GM23248 (cell line): ENCODE data around the gene MAST3. TPM values are rescaled to one million over a fixed set of nuclear protein-coding genes. Genes with fewer than 3 reads are reported as not detected.

ENCODE experiments used
- DNase-seq: peaks from one replicate; pipeline ENCODE4 v3.0.0-alpha.2; 2015
- H2AFZ ChIP-seq: fragments of 200-600 bp; sonication (generic); 2 replicates; pipeline ENCODE4 v1.6.1; 2016; ENCODE audit warnings: antibody characterized with exemption
- H3F3A ChIP-seq: fragments of 200-600 bp; sonication (generic); 2 replicates; pipeline ENCODE4 v1.6.1; 2016; ENCODE audit warnings: mild to moderate bottlenecking, antibody characterized with exemption, mixed run types; ENCODE audit not compliant: insufficient read depth
- H3K27ac ChIP-seq: fragments of 200-600 bp; sonication (generic); 2 replicates; pipeline ENCODE4 v1.5.1; 2016; ENCODE audit warnings: mild to moderate bottlenecking
- H3K27me3 ChIP-seq: fragments of 200-600 bp; sonication (generic); replicated peaks from 2 replicates; pipeline ENCODE4 v1.6.1; 2016; ENCODE audit warnings: mild to moderate bottlenecking; ENCODE audit not compliant: insufficient read depth
- H3K36me3 ChIP-seq: fragments of 200-600 bp; sonication (generic); 2 replicates; pipeline ENCODE4 v1.6.1; 2016; ENCODE audit warnings: low read depth, mild to moderate bottlenecking
- H3K4me1 ChIP-seq: fragments of 200-600 bp; sonication (generic); 2 replicates; pipeline ENCODE4 v1.6.1; 2016; ENCODE audit warnings: mild to moderate bottlenecking; ENCODE audit not compliant: insufficient read depth
- H3K4me2 ChIP-seq: fragments of 200-600 bp; sonication (generic); one replicate; pipeline ENCODE4 v1.6.1; 2016; ENCODE audit warnings: mild to moderate bottlenecking; ENCODE audit not compliant: unreplicated experiment
- H3K4me3 ChIP-seq: fragments of 200-600 bp; sonication (generic); 2 replicates; pipeline ENCODE4 v1.5.1; 2016; ENCODE audit warnings: mild to moderate bottlenecking
- H3K79me2 ChIP-seq: fragments of 200-600 bp; sonication (generic); 2 replicates; pipeline ENCODE4 v1.6.1; 2016; ENCODE audit warnings: mild to moderate bottlenecking; ENCODE audit not compliant: insufficient read depth
- H3K9ac ChIP-seq: fragments of 200-600 bp; sonication (generic); 2 replicates; pipeline ENCODE4 v1.6.1; 2016; ENCODE audit warnings: mild to moderate bottlenecking
- H3K9me2 ChIP-seq: fragments of 200-600 bp; sonication (generic); 2 replicates; pipeline ENCODE4 v1.6.1; 2016; ENCODE audit warnings: mixed run types, mild to moderate bottlenecking, moderate library complexity; ENCODE audit not compliant: insufficient read depth
- H3K9me3 ChIP-seq: fragments of 200-600 bp; sonication (generic); one replicate; pipeline ENCODE4 v1.6.1; 2017; ENCODE audit warnings: low read depth
- H4K20me1 ChIP-seq: fragments of 200-600 bp; sonication (generic); 2 replicates; pipeline ENCODE4 v1.6.0; 2016; ENCODE audit not compliant: insufficient read depth
- EZH2 ChIP-seq: fragments of 200-600 bp; sonication (generic); IDR thresholded peaks from 2 replicates; pipeline ENCODE4 v1.6.1; 2018; ENCODE audit warnings: antibody characterized with exemption, mild to moderate bottlenecking; ENCODE audit not compliant: insufficient read depth, poor library complexity, severe bottlenecking
- EZH2phosphoT487 ChIP-seq: fragments of 200-600 bp; sonication (generic); IDR thresholded peaks from 2 replicates; pipeline ENCODE4 v1.6.1; 2018; ENCODE audit warnings: antibody characterized with exemption, moderate library complexity, mild to moderate bottlenecking, low read depth; ENCODE audit not compliant: insufficient read depth
- WGBS, 2 experiments: methylation state at CpG; one replicate each; pipeline ENCODE4 v1.1.6; 2015 to 2017; ENCODE audit warnings: low lambda C conversion rate in 2 of 2, low coverage in 1 of 2; ENCODE audit errors: missing lambda C conversion rate in 2 of 2; 5-methylcytosine and 5-hydroxymethylcytosine counted together
- in situ Hi-C: fragments of 300-500 bp; cut with MboI; formaldehyde crosslinking; loops from 2 replicates; pipeline ENCODE4 v1.15.0; 2020
- polyA plus RNA-seq: library from polyadenylated mRNA; unstranded; fragments of >200 nt; fragmentation: Nextera tagmentation; extraction: Ambion mirVana; gene quantifications from 2 replicates; pipeline ENCODE4 v1.2.1, GENCODE V29; 2016
- total RNA-seq: library from RNA; depleted of rRNA; stranded (reverse); fragments of >200 nt; shearing (Covaris generic); gene quantifications from 2 replicates; pipeline ENCODE4 v1.2.3, GENCODE V29; 2014

MAST3 gene
- total and polyA plus RNA-seq, 2 experiments from 2014 or later = 3.8 to 5.6 TPM

DNA sequence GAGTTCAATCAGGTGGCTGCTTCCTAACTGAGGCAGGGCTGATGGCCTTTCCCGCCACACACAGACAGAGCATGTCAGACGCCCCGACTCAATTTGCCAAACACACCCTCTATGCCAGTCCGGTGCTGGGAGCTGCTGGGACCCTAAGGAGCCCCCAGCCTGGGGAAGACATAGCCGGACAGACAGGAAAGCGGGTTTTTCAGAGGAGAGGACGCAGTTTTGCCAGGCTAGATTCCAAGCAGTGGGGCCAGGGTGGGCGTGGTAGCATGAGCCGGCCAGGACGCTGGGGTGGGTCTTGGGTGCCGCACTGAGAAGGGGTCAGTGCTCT is 19.8 kb downstream of the MAST3 start:
- H3K9ac ChIP-seq = peak overlapping the region; percentile 41

DNA sequence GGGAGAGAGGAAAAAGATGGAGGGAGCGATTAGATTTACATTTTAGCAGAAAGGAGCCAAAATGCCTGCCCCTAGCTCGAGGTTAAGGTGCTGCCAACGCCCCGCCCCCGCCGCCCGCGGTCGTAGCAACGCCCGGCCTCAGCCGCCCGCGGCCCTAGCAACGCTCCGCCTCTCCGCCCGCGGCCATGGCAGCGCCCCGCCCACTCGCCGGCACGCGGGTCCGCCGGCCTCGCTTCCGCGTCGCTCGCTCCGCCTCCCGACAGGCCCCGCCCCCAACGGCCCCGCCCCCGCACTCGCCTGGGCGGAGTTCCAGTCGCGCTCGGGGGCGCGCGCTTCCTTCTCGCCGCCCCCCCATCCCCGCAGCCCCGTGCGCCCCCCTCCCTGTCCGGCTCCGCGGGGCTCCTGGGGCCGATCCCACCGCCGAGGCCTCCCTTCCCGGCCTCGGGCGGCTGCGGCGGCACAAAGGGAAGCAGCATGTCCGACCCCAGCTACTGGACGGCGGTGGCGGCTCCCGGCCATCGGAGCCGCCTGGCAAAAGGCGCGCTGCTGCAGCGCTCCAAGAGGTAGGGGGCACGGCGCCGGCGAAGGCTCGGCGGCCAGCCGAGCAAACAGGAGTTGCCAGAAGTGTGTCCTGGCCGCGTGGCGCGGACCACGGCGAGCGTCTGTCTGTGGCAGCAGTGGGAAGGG is 20.3 kb downstream of the MAST3 start:
- Histone ChIP-seq H3K9ac (peak overlapping the region; percentile 79), H2AFZ (peak overlapping the region; percentile 84), H3K9me3 (no peaks in the 10 kb centered on the region), H3K4me2 (peak overlapping the region; percentile 77), H3K27me3 (no peaks in the 10 kb centered on the region), H3K27ac (no peak overlapping the region), H3K79me2 (no peaks in the 10 kb centered on the region; the same call in 1 of the 2 replicates), H3K4me1 (0 out of 2 replicates have a peak, but pooled peaks cover 4% of the 10 kb centered on the region), H4K20me1 (no peaks in the 10 kb centered on the region), H3K9me2 (no peaks in the 10 kb centered on the region), H3F3A (0 out of 2 replicates have a peak, but pooled peaks cover 6% of the 10 kb centered on the region), H3K36me3 (no peaks in the 10 kb centered on the region), H3K4me3 (peak overlapping the region; percentile 83)
- in situ Hi-C loops = no loop called here
- peak; percentile 95 for DNase-seq
- TF ChIP-seq EZH2phosphoT487 = no peak
- no peak for TF ChIP-seq EZH2
- WGBS, 2 experiments = 1% methylated on average over 31 to 71 of the region's 86 CpGs

More for the DNA sequence above, 19.8 kb downstream of the MAST3 start:
- Histone ChIP-seq H4K20me1 (no peaks in the 10 kb centered on the region), H3K9me3 (no peaks in the 10 kb centered on the region), H3K27ac (no peak overlapping the region), H3K4me3 (peak overlapping the region; percentile 83), H3K79me2 (no peaks in the 10 kb centered on the region; the same call in 1 of the 2 replicates), H3K4me1 (0 out of 2 replicates have a peak, but pooled peaks cover 4% of the 10 kb centered on the region), H3K36me3 (no peaks in the 10 kb centered on the region), H3F3A (0 out of 2 replicates have a peak, but pooled peaks cover 6% of the 10 kb centered on the region), H3K4me2 (peak overlapping the region; percentile 73), H3K9me2 (no peaks in the 10 kb centered on the region), H2AFZ (peak overlapping the region; percentile 70), H3K27me3 (no peaks in the 10 kb centered on the region)
- TF ChIP-seq EZH2phosphoT487 (no peak), EZH2 (no peak)
- 7 to 12% methylated on average over 11 of the region's 11 CpGs for WGBS, 2 experiments
- DNase-seq = no peak
- in situ Hi-C loops = no loop called here

DNA sequence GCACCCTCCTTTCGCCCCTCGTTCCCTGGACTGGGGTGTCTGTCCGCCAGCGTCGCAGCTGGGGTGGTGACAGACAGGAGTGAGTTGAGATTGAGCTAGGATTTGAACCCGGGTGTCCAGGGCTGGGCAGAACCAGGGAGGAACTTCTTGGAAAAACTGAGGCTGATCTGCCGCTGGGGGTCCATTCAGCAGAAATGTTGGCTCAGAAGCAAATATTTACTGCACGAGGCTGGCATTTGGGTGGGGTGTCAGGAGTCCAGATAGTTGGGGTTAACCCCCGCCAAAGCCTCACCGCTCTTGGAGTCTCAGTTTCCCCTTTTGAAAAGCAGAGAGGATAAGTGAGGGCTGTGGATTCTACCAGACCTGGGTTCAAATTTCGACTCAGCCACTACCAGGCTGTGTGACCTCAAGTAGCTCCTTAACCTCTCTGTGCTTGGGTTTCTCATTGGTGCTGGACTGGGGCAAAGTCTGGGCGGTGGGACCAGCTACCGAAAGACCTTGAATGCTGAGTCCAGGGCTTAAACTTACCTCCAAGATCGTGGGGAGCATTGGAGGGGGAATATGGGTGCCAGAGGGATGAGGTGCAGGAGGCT is 20.9 kb downstream of the MAST3 start:
- Histone ChIP-seq H3K4me1 (0 out of 2 replicates have a peak, but pooled peaks cover 4% of the 10 kb centered on the region), H3K36me3 (no peaks in the 10 kb centered on the region), H3K9me3 (no peaks in the 10 kb centered on the region), H3K9me2 (no peaks in the 10 kb centered on the region), H3K4me3 (peak overlapping the region; percentile 83), H3F3A (0 out of 2 replicates have a peak, but pooled peaks cover 6% of the 10 kb centered on the region), H3K4me2 (peak overlapping the region; percentile 77), H3K27me3 (no peaks in the 10 kb centered on the region), H3K27ac (no peak overlapping the region), H3K9ac (peak overlapping the region; percentile 79), H2AFZ (peak overlapping the region; percentile 84), H4K20me1 (no peaks in the 10 kb centered on the region), H3K79me2 (no peaks in the 10 kb centered on the region; the same call in 1 of the 2 replicates)
- 33 to 35% methylated on average over 14 of the region's 14 CpGs for WGBS, 2 experiments
- in situ Hi-C loops = no loop called here
- DNase-seq = no peak
- no peak for TF ChIP-seq EZH2
- no peak for TF ChIP-seq EZH2phosphoT487

DNA sequence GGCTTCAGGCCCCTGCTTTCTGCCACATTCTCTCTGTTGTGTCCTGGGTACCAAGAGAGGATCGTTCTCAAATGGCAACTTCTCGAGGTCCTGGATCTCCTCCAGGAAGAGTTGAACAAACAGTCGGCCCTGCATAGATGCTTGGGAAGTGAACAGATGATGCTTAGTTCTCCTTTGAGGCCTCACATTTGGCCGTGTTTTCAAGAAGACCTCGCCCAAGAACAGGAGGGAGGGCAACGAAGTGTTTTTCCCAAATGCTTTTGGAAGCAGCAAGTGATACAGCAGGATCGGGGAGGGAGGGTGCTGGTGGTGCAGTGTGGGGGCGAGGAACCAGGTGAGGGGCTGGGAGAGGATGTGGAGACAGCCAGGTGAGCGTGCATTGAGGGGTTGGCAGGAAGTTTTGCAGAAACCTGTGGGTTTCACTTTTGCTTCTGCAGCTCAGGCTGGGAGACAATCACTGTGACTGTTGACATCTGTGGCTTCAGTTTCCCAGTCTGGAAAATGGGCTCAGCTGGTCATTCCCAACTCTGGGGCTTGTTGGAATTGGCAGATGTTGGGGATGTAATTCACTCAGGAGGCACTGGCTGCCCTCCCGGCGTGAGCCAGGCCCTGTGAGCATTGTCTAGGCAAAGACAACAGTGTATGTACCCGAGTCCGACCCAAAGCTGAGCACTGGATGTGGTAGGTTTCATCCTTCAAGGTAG is 21.6 kb downstream of the MAST3 start:
- WGBS, 2 experiments = 42% methylated on average over 13 of the region's 13 CpGs
- H3K79me2 ChIP-seq = no peaks in the 10 kb centered on the region; the same call in 1 of the 2 replicates
- H3F3A ChIP-seq = 0 out of 2 replicates have a peak, but pooled peaks cover 6% of the 10 kb centered on the region
- H4K20me1 ChIP-seq = no peaks in the 10 kb centered on the region
- in situ Hi-C loops = no loop called here
- TF ChIP-seq EZH2 (no peak), EZH2phosphoT487 (no peak)
- H3K4me1 ChIP-seq = 0 out of 2 replicates have a peak, but pooled peaks cover 4% of the 10 kb centered on the region
- H3K9me3 ChIP-seq = no peaks in the 10 kb centered on the region
- H3K9me2 ChIP-seq = no peaks in the 10 kb centered on the region
- H3K4me3 ChIP-seq = peak overlapping the region; percentile 83; the same call in 1 of the 2 replicates
- peak; percentile 41 for DNase-seq
- H3K27me3 ChIP-seq = no peaks in the 10 kb centered on the region
- H3K4me2 ChIP-seq = peak overlapping the region; percentile 77
- H3K27ac ChIP-seq = no peak overlapping the region
- no peaks in the 10 kb centered on the region for H3K36me3 ChIP-seq
- no peak overlapping the region for H2AFZ ChIP-seq
- peak overlapping the region; percentile 79; the same call in 1 of the 2 replicates for H3K9ac ChIP-seq
